HepG2 (cell line): ENCODE data around the gene DCAF7. TPM values are rescaled to one million over a fixed set of nuclear protein-coding genes. Genes with fewer than 3 reads are reported as not detected.

ENCODE experiments used
- ARNTL ChIP-seq: sonication (generic); formaldehyde crosslinking; IDR thresholded peaks from 2 replicates; pipeline ENCODE4 v1.4.0; 2020; ENCODE audit warnings: mild to moderate bottlenecking, missing genetic modification reagents
- BORCS8-MEF2B ChIP-seq: sonication (generic); formaldehyde crosslinking; IDR thresholded peaks from 2 replicates; pipeline ENCODE4 v1.8.0; 2022; ENCODE audit warnings: mild to moderate bottlenecking, missing genetic modification reagents
- FOXK1 ChIP-seq: sonication (generic); formaldehyde crosslinking; IDR thresholded peaks from 2 replicates; pipeline ENCODE4 v1.4.0; 2020; ENCODE audit warnings: low read depth, missing genetic modification reagents, borderline replicate concordance
- HIC2 ChIP-seq: sonication (generic); formaldehyde crosslinking; IDR thresholded peaks from 2 replicates; pipeline ENCODE4 v1.9.0; 2022; ENCODE audit warnings: low read depth, missing genetic modification reagents
- IKZF5 ChIP-seq: IDR thresholded peaks from 2 replicates; pipeline ENCODE4 v1.6.1; 2018; ENCODE audit warnings: missing genetic modification reagents, mild to moderate bottlenecking, missing compliant biosample characterization
- KAT7 ChIP-seq: IDR thresholded peaks from 2 replicates; pipeline ENCODE4 v1.6.1; 2018; ENCODE audit warnings: borderline replicate concordance, missing compliant biosample characterization
- MED8 ChIP-seq: sonication (generic); formaldehyde crosslinking; IDR thresholded peaks from 2 replicates; pipeline ENCODE4 v1.8.1; 2023; ENCODE audit warnings: mild to moderate bottlenecking, missing genetic modification reagents; ENCODE audit not compliant: insufficient replicate concordance
- NR2F2 ChIP-seq: IDR thresholded peaks from 2 replicates; pipeline ENCODE4 v1.6.1; 2012; ENCODE audit warnings: low read depth, inconsistent platforms, borderline replicate concordance
- ONECUT2 ChIP-seq: sonication (generic); formaldehyde crosslinking; IDR thresholded peaks from 2 replicates; pipeline ENCODE4 v1.4.0; 2020; ENCODE audit warnings: missing genetic modification reagents
- PHF21A ChIP-seq: sonication (generic); formaldehyde crosslinking; IDR thresholded peaks from 2 replicates; pipeline ENCODE4 v1.5.0; 2020; ENCODE audit warnings: mild to moderate bottlenecking, missing genetic modification reagents
- SNAI1 ChIP-seq: sonication (generic); formaldehyde crosslinking; IDR thresholded peaks from 2 replicates; pipeline ENCODE4 v1.5.0; 2020; ENCODE audit warnings: mild to moderate bottlenecking, missing genetic modification reagents, borderline replicate concordance
- ZFP36 ChIP-seq: fragments of 150-350 bp; IDR thresholded peaks from 2 replicates; pipeline ENCODE4 v1.6.1; 2018; ENCODE audit warnings: borderline replicate concordance, low read length, low read depth; ENCODE audit not compliant: partially characterized antibody
- ZNF292 ChIP-seq: sonication (generic); formaldehyde crosslinking; IDR thresholded peaks from 2 replicates; pipeline ENCODE4 v1.8.1; 2022; ENCODE audit warnings: mild to moderate bottlenecking, low read depth, missing genetic modification reagents, borderline replicate concordance
- ZNF33A ChIP-seq: sonication (generic); formaldehyde crosslinking; IDR thresholded peaks from 2 replicates; pipeline ENCODE4 v1.5.1; 2020; ENCODE audit warnings: missing genetic modification reagents, mild to moderate bottlenecking, moderate library complexity, borderline replicate concordance
- ZNF639 ChIP-seq: conservative IDR thresholded peaks from 2 replicates; pipeline ENCODE4 v1.6.1; 2018; ENCODE audit warnings: missing genetic modification reagents
- ZNF678 ChIP-seq: sonication (generic); formaldehyde crosslinking; IDR thresholded peaks from 2 replicates; pipeline ENCODE4 v1.4.0; 2020; ENCODE audit warnings: mild to moderate bottlenecking, missing genetic modification reagents
- ZNF792 ChIP-seq: IDR thresholded peaks from 2 replicates; pipeline ENCODE4 v1.6.1; 2016
- ZNF879 ChIP-seq: sonication (generic); formaldehyde crosslinking; IDR thresholded peaks from 2 replicates; pipeline ENCODE4 v1.8.1; 2023; ENCODE audit warnings: missing genetic modification reagents
- polyA plus RNA-seq, 8 experiments: library from polyadenylated mRNA; depleted of rRNA in 3 of 8; stranded (reverse) in 7 of 8; unstranded in 1 of 8; fragments of >200 nt; fragmentation: Illumina TruSeq in 4 of 8; extraction: Trizol in 4 of 8; gene quantifications; 2 replicates each; pipeline versions ENCODE4 v1.2.1 to v1.2.3, GENCODE V29; 2011 to 2016; ENCODE audit warnings: low read depth in 4 of 8, missing spikeins in 1 of 8, mixed read lengths in 1 of 8; ENCODE audit not compliant: insufficient read depth in 1 of 8
- total RNA-seq, 5 experiments: library from RNA; depleted of rRNA; stranded (reverse); fragments of >200 nt; fragmentation: Illumina TruSeq; extraction: Trizol; gene quantifications; 2 replicates each; pipeline ENCODE4 v1.2.3, GENCODE V29; 2016; ENCODE audit warnings: low read depth in 1 of 5
- TF ChIP-seq, protein P1 (sequence below): sonication (generic); formaldehyde crosslinking; IDR thresholded peaks from 2 replicates; pipeline ENCODE4 v1.5.0; 2020; ENCODE audit warnings: mild to moderate bottlenecking, missing genetic modification reagents
- TF ChIP-seq, protein P2 (sequence below): IDR thresholded peaks from 2 replicates; pipeline ENCODE4 v1.6.1; 2012; ENCODE audit warnings: low read depth, low read length, improper control_type of control experiment

Gene DCAF7
- total and polyA plus RNA-seq, 2 of the 13 experiments (the other 11 are each of a cell fraction or from before 2014, with no cell fraction given) = 55.2 to 73.4 TPM

GRCh38 chr17:63549946-63550816, at the start of gene DCAF7 (continued):
- TF ChIP-seq ZNF33A (CRISPR knock-in tag) (peak; percentile 74; the same call in 1 of the 2 replicates), ZFP36 (no peak), KAT7 (peak; percentile 75; the same call in 1 of the 2 replicates), NR2F2 (0 out of 2 replicates have a peak, but pooled peaks have one; percentile 29), SNAI1 (CRISPR knock-in tag) (no peak; the same call in 1 of the 2 replicates), ZNF792 (CRISPR knock-in tag) (peak; percentile 30; the same call in 1 of the 2 replicates), ZNF879 (CRISPR knock-in tag) (no peak), PHF21A (peak; percentile 61), IKZF5 (CRISPR knock-in tag) (peak; percentile 50), HIC2 (peak; percentile 42), ARNTL (CRISPR knock-in tag) (peak; percentile 85), FOXK1 (CRISPR knock-in tag) (peak; percentile 39; the same call in 1 of the 2 replicates), ONECUT2 (CRISPR knock-in tag) (peak; percentile 48; the same call in 1 of the 2 replicates), BORCS8-MEF2B (CRISPR knock-in tag) (peak; percentile 90), MED8 (CRISPR knock-in tag) (peak; percentile 61), ZNF292 (CRISPR knock-in tag) (peak; percentile 63; the same call in 1 of the 2 replicates), ZNF639 (CRISPR knock-in tag) (peak; percentile 87), ZNF678 (CRISPR knock-in tag) (no peak; the same call in 1 of the 2 replicates)
- TF ChIP-seq, protein P1, sequence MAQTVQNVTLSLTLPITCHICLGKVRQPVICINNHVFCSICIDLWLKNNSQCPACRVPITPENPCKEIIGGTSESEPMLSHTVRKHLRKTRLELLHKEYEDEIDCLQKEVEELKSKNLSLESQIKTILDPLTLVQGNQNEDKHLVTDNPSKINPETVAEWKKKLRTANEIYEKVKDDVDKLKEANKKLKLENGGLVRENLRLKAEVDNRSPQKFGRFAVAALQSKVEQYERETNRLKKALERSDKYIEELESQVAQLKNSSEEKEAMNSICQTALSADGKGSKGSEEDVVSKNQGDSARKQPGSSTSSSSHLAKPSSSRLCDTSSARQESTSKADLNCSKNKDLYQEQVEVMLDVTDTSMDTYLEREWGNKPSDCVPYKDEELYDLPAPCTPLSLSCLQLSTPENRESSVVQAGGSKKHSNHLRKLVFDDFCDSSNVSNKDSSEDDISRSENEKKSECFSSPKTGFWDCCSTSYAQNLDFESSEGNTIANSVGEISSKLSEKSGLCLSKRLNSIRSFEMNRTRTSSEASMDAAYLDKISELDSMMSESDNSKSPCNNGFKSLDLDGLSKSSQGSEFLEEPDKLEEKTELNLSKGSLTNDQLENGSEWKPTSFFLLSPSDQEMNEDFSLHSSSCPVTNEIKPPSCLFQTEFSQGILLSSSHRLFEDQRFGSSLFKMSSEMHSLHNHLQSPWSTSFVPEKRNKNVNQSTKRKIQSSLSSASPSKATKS (CRISPR knock-in tag) = peak; percentile 64; the same call in 1 of the 2 replicates
- TF ChIP-seq, protein P2, sequence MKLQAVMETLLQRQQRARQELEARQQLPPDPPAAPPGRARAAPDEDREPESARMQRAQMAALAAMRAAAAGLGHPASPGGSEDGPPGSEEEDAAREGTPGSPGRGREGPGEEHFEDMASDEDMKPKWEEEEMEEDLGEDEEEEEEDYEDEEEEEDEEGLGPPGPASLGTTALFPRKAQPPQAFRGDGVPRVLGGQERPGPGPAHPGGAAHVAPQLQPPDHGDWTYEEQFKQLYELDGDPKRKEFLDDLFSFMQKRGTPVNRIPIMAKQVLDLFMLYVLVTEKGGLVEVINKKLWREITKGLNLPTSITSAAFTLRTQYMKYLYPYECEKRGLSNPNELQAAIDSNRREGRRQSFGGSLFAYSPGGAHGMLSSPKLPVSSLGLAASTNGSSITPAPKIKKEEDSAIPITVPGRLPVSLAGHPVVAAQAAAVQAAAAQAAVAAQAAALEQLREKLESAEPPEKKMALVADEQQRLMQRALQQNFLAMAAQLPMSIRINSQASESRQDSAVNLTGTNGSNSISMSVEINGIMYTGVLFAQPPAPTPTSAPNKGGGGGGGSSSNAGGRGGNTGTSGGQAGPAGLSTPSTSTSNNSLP = peak; percentile 7; the same call in 1 of the 2 replicates
